Neural cell (in vitro differentiated cells): ENCODE results near the gene ENOX1. TPM values are rescaled to one million over a fixed set of nuclear protein-coding genes. Genes with fewer than 3 reads are reported as not detected.

Experiments
- H2AFZ ChIP-seq: fragments of 200-600, 300-800 bp; sonication (generic), shearing (Covaris generic); 2 replicates; pipeline ENCODE4 v1.6.0; 2014; ENCODE audit warnings: low read depth, mild to moderate bottlenecking, antibody characterized with exemption, low read length, moderate library complexity
- H3F3A ChIP-seq: fragments of 200-600 bp; shearing (Covaris generic); 2 replicates; pipeline ENCODE4 v1.6.1; 2016; ENCODE audit warnings: mild to moderate bottlenecking, moderate library complexity, mixed read lengths, antibody characterized with exemption, low read length; ENCODE audit not compliant: insufficient read depth, poor library complexity, severe bottlenecking
- H3K27ac ChIP-seq: fragments of 200-600, 300-800 bp; sonication (generic), shearing (Covaris generic); 2 replicates; pipeline ENCODE4 v1.5.1; 2014; ENCODE audit warnings: mild to moderate bottlenecking, low read length, moderate library complexity
- H3K27me3 ChIP-seq: fragments of 300-800, 200-600 bp; sonication (generic), shearing (Covaris generic); 2 replicates; pipeline ENCODE4 v1.6.0; 2014; ENCODE audit warnings: mild to moderate bottlenecking, low read depth, low read length, moderate library complexity; ENCODE audit not compliant: insufficient read depth
- H3K36me3 ChIP-seq: fragments of 300-800, 200-600 bp; sonication (generic), shearing (Covaris generic); 2 replicates; pipeline ENCODE4 v1.5.1; 2014; ENCODE audit warnings: mild to moderate bottlenecking, antibody characterized with exemption, low read length, moderate library complexity; ENCODE audit not compliant: insufficient read depth
- H3K4me2 ChIP-seq: fragments of 300-800, 200-600 bp; sonication (generic), shearing (Covaris generic); 2 replicates; pipeline ENCODE4 v1.6.0; 2014; ENCODE audit warnings: mild to moderate bottlenecking, low read length
- H3K4me3 ChIP-seq: fragments of 300-800, 200-600 bp; sonication (generic), shearing (Covaris generic); 2 replicates; pipeline ENCODE4 v1.5.1; 2014; ENCODE audit warnings: mild to moderate bottlenecking, low read length, moderate library complexity
- H3K79me2 ChIP-seq: fragments of 200-600 bp; shearing (Covaris generic); replicated peaks from 2 replicates; pipeline ENCODE4 v1.6.0; 2014; ENCODE audit warnings: mild to moderate bottlenecking, low read length, moderate library complexity; ENCODE audit not compliant: insufficient read depth
- H3K9ac ChIP-seq: fragments of 300-800, 200-600 bp; sonication (generic), shearing (Covaris generic); 2 replicates; pipeline ENCODE4 v1.6.1; 2016; ENCODE audit warnings: mild to moderate bottlenecking, low read length, mixed read lengths
- H3K9me2 ChIP-seq: fragments of 200-600 bp; shearing (Covaris generic); 2 replicates; pipeline ENCODE4 v1.6.1; 2016; ENCODE audit warnings: mild to moderate bottlenecking, low read length, mixed read lengths; ENCODE audit not compliant: insufficient read depth
- H3K9me3 ChIP-seq: fragments of 200-600, 300-800 bp; sonication (generic), shearing (Covaris generic); 2 replicates; pipeline ENCODE4 v1.6.1; 2016; ENCODE audit warnings: mild to moderate bottlenecking, mixed run types, low read length, moderate library complexity, mixed read lengths
- H4K20me1 ChIP-seq: fragments of 200-600 bp; shearing (Covaris generic); 2 replicates; pipeline ENCODE4 v1.6.1; 2016; ENCODE audit warnings: mild to moderate bottlenecking, mixed run types; ENCODE audit not compliant: insufficient read depth
- EP300 ChIP-seq: fragments of 450-650 bp; conservative IDR thresholded peaks from 2 replicates; pipeline ENCODE4 v1.6.1; 2014; ENCODE audit warnings: antibody characterized with exemption, mild to moderate bottlenecking, moderate library complexity; ENCODE audit not compliant: poor library complexity, severe bottlenecking
- EZH2 ChIP-seq: fragments of 200-600, 300-800 bp; shearing (Covaris generic), sonication (generic); IDR thresholded peaks from 2 replicates; pipeline ENCODE4 v1.6.1; 2014; ENCODE audit warnings: antibody characterized with exemption, low read length, borderline replicate concordance, mild to moderate bottlenecking; ENCODE audit not compliant: insufficient read depth, poor library complexity, severe bottlenecking
- MXI1 ChIP-seq: fragments of 450-650 bp; conservative IDR thresholded peaks from 2 replicates; pipeline ENCODE4 v1.6.1; 2014; ENCODE audit warnings: antibody characterized with exemption, mild to moderate bottlenecking; ENCODE audit not compliant: poor library complexity, severe bottlenecking
- POLR2AphosphoS5 ChIP-seq: IDR thresholded peaks from 2 replicates; pipeline ENCODE4 v1.6.1; 2012
- RAD21 ChIP-seq: fragments of 450-650 bp; conservative IDR thresholded peaks from 2 replicates; pipeline ENCODE4 v1.6.1; 2014; ENCODE audit warnings: antibody characterized with exemption, mild to moderate bottlenecking, moderate library complexity
- SMC3 ChIP-seq: fragments of 450-650 bp; conservative IDR thresholded peaks from 2 replicates; pipeline ENCODE4 v1.6.1; 2014; ENCODE audit warnings: antibody characterized with exemption, mild to moderate bottlenecking, moderate library complexity; ENCODE audit not compliant: poor library complexity
- TAF1 ChIP-seq: IDR thresholded peaks from 2 replicates; pipeline ENCODE4 v1.6.1; 2012; ENCODE audit warnings: low read depth
- polyA plus RNA-seq: library from polyadenylated mRNA; depleted of rRNA; stranded (reverse); fragments of >200 nt; gene quantifications from 2 replicates; pipeline ENCODE4 v1.2.3, GENCODE V29; 2014
- TF ChIP-seq, protein P1 (sequence below): fragments of 450-650 bp; IDR thresholded peaks from 2 replicates; pipeline ENCODE4 v1.5.1; 2014; ENCODE audit warnings: antibody characterized with exemption, mild to moderate bottlenecking, moderate library complexity; ENCODE audit not compliant: poor library complexity, severe bottlenecking
- TF ChIP-seq, protein P2 (sequence below): IDR thresholded peaks from 2 replicates; pipeline ENCODE4 v1.6.1; 2012; ENCODE audit warnings: borderline replicate concordance

The ENOX1 gene
- polyA plus RNA-seq, 1 donor from 2014 or later: 42.6 TPM

DNA sequence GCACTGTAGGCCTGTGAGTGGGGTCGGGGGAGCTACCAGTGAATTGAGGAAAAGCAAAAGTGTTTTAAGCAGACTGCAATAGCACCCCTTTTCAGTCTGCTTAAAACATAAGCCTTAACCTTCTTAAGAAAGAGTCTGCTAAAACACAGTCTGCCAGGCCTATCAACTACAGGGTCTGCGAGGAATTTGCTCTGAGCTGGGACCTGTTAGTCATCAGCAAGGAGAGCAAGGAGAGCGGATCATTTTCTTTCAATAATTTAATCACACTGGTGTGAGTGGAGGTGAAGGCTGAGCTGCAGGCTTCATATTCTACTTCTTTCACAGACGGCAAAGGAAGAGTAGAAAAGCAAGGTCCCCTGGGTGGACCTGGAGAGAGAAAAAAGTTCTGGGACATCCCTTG is 342.7 kb downstream of the ENOX1 start:
- Histone ChIP-seq H3K9me2 (no peaks in the 10 kb centered on the region), H3K9ac (no peak overlapping the region), H3K36me3 (no peaks in the 10 kb centered on the region), H2AFZ (no peak overlapping the region), H3K9me3 (no peaks in the 10 kb centered on the region), H3F3A (no peaks in the 10 kb centered on the region), H3K27ac (no peak overlapping the region), H3K27me3 (no peaks in the 10 kb centered on the region), H3K4me3 (no peak overlapping the region), H4K20me1 (no peaks in the 10 kb centered on the region), H3K4me2 (no peak overlapping the region), H3K79me2 (no peaks in the 10 kb centered on the region)
- TF ChIP-seq POLR2AphosphoS5 (no peak), TAF1 (no peak), SMC3 (no peak)

DNA sequence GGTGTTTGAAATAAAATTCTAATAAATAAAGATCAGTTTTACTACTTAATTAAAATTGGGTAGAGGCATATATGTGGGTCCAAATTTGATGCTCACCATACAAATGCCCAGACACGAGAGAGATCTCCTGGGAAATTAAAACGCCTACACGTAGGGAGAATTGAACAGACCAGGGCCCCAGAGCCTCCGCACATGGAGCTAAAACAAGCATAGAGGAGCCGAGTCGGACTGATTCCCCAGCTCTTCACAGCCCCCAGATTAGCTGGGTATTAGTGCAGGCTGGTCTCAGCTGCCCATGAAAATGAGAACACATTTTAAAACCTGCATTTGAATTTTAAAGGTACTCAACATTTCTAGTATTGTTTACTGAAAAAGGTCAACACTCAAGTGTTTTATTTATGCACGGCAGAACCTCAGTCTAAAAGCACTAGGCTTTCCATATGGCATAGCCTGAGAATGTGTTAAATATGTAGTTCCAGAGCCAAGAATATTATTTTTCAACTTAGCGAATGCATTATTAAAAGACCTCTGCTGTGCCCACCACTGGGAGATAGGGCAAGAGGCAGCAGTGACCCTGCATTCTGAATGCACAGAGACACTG is 344.8 kb downstream of the ENOX1 start:
- no peak for TF ChIP-seq MXI1
- Histone ChIP-seq H3F3A (no peaks in the 10 kb centered on the region), H3K9me2 (no peaks in the 10 kb centered on the region), H3K36me3 (no peaks in the 10 kb centered on the region), H2AFZ (no peak overlapping the region), H4K20me1 (no peaks in the 10 kb centered on the region), H3K9me3 (no peaks in the 10 kb centered on the region), H3K4me3 (no peak overlapping the region), H3K27me3 (no peaks in the 10 kb centered on the region), H3K27ac (no peak overlapping the region), H3K79me2 (no peaks in the 10 kb centered on the region), H3K9ac (no peak overlapping the region), H3K4me2 (no peak overlapping the region)

DNA sequence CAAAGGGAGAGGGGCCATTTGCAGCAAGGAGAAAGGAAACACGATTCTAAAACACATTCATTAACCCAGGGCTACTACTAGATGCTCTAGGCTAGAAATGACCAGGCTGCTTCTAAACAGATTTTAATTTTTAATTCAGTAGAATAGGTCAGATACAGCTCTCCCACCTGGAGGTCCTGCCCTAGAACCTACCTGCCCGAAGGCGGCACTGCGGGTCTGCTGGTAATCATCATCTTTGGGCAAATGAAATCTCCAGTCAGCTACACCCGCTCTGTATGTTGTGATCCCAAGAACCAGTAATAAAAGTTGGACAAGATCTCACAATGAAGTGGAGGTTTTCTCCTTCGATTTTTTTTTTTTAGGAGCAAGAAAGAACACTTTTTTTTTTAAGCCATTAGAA is 345.3 kb downstream of the ENOX1 start:
- TF ChIP-seq SMC3 (no peak), MXI1 (no peak), POLR2AphosphoS5 (no peak), RAD21 (no peak), EZH2 (no peak), TAF1 (no peak), EP300 (no peak)
- TF ChIP-seq, protein P1, sequence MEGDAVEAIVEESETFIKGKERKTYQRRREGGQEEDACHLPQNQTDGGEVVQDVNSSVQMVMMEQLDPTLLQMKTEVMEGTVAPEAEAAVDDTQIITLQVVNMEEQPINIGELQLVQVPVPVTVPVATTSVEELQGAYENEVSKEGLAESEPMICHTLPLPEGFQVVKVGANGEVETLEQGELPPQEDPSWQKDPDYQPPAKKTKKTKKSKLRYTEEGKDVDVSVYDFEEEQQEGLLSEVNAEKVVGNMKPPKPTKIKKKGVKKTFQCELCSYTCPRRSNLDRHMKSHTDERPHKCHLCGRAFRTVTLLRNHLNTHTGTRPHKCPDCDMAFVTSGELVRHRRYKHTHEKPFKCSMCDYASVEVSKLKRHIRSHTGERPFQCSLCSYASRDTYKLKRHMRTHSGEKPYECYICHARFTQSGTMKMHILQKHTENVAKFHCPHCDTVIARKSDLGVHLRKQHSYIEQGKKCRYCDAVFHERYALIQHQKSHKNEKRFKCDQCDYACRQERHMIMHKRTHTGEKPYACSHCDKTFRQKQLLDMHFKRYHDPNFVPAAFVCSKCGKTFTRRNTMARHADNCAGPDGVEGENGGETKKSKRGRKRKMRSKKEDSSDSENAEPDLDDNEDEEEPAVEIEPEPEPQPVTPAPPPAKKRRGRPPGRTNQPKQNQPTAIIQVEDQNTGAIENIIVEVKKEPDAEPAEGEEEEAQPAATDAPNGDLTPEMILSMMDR: no peak
- TF ChIP-seq, protein P2, sequence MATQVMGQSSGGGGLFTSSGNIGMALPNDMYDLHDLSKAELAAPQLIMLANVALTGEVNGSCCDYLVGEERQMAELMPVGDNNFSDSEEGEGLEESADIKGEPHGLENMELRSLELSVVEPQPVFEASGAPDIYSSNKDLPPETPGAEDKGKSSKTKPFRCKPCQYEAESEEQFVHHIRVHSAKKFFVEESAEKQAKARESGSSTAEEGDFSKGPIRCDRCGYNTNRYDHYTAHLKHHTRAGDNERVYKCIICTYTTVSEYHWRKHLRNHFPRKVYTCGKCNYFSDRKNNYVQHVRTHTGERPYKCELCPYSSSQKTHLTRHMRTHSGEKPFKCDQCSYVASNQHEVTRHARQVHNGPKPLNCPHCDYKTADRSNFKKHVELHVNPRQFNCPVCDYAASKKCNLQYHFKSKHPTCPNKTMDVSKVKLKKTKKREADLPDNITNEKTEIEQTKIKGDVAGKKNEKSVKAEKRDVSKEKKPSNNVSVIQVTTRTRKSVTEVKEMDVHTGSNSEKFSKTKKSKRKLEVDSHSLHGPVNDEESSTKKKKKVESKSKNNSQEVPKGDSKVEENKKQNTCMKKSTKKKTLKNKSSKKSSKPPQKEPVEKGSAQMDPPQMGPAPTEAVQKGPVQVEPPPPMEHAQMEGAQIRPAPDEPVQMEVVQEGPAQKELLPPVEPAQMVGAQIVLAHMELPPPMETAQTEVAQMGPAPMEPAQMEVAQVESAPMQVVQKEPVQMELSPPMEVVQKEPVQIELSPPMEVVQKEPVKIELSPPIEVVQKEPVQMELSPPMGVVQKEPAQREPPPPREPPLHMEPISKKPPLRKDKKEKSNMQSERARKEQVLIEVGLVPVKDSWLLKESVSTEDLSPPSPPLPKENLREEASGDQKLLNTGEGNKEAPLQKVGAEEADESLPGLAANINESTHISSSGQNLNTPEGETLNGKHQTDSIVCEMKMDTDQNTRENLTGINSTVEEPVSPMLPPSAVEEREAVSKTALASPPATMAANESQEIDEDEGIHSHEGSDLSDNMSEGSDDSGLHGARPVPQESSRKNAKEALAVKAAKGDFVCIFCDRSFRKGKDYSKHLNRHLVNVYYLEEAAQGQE: no peak
- Histone ChIP-seq H2AFZ (no peak overlapping the region), H3K9me2 (no peaks in the 10 kb centered on the region), H3K36me3 (no peaks in the 10 kb centered on the region), H3K79me2 (no peaks in the 10 kb centered on the region), H4K20me1 (no peaks in the 10 kb centered on the region), H3F3A (no peaks in the 10 kb centered on the region), H3K9me3 (no peaks in the 10 kb centered on the region), H3K9ac (no peak overlapping the region), H3K4me3 (no peak overlapping the region), H3K4me2 (no peak overlapping the region), H3K27ac (no peak overlapping the region), H3K27me3 (no peaks in the 10 kb centered on the region)
